ENCODE data around the gene CRHR2.
"Not testable (repeated sequence)": the region's sequence is repeated elsewhere in the genome, so short reads cannot be mapped to it uniquely, and the experiment has no call there.

The CRHR2 gene

DNA sequence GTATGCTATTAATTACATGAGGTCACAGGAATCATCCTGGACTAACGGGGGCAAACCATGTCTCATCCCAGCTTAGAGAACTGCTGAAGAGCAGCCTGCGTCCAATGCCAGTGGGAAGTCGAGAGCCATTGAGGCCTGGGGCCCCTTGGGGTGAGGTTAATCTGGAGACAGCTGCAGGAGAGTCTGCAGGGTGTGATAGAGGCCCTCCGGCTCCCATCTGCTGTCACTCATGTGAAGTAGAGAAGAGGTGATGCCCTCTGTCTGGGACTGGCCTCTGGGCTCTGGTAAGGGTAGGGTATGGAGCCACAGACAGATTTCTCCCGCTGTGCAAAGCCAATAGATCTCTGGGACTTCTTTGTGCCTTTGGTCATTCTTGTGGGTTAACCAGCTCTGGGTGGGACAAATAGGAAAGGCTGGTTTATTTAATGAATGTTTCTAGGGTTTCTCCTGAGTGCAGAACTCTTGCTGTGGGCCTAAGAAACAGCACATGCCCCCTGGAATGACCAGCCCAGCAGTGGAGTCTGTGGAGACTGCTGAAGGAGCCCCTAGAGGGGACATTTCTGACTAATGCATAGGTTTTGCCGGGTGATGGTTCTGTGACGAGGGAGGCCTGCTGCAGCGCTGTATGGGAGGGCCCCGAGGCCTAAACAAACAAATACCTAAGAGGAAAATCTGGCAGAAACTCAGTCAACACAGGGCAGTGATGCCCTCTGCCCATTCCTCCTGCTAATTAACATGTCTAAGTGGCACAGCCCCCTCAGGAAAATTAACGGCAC, 34.5 kb downstream of the CRHR2 start:
- DNase-seq (ENCODE audit: low read depth, low spot score): no peak
- no peak for TF ChIP-seq CTCF (IDR thresholded peaks at IDR 0.05; ENCODE audit: low read depth, low read length)
- in situ Hi-C loops (cut with HindIII; ENCODE audit: low sequenced_read_pairs): no loop called here
- H3K4me3 ChIP-seq (ENCODE audit: low read depth, low read length): no peak overlapping the region

- no peak for TF ChIP-seq CTCF (IDR thresholded peaks at IDR 0.05; ENCODE audit: low read depth, low read length)
- in situ Hi-C loops (cut with HindIII; ENCODE audit: low sequenced_read_pairs): no loop called here
- no peak overlapping the region for H3K4me3 ChIP-seq (ENCODE audit: low read depth, low read length)
- no peak for DNase-seq (ENCODE audit: low read depth, low spot score)
These were observed 36.1 kb downstream of the CRHR2 start for GRCh38 chr7:30646154-30646553.

GRCh38 chr7:30645661-30646060, 36.6 kb downstream of the CRHR2 start:
- H3K4me3 ChIP-seq (ENCODE audit: low read depth, low read length): no peak overlapping the region
- no peak for DNase-seq (ENCODE audit: low read depth, low spot score)
- no peak for TF ChIP-seq CTCF (IDR thresholded peaks at IDR 0.05; ENCODE audit: low read depth, low read length)
- in situ Hi-C loops (cut with HindIII; ENCODE audit: low sequenced_read_pairs): no loop called here

DNA sequence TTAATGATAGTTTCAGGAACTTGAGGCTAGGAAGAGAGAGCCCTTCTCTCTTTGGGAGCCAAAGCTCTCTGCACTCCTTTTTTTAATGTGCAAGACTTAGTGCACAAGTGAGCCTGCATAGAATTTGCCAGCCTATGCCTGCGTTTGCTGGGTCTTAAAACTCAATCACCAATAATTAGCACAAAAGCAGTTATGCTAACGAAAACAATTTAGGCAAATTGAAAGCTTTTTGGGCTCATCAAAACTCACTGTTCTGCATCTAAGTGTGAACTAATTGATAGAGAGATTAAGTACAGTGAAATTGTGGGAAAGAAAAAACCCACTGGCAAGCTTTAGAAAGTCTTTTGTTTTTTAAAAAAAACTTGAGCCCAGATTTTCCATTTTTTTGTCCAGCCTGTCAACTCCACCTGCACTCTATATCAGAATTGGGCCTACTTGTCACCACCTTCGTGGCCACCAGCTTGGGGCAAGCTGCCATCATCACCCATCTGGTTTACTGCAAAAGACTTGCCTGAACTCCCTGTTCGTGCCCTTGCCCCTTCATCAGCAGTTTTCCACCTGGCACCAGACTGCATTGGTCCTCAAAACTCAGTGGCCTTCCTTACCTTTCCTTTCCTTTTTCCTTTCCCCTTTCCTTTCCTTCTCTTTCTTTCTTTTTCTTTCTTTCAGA, 37.8 kb downstream of the CRHR2 start:
- in situ Hi-C loops (cut with HindIII; ENCODE audit: low sequenced_read_pairs): no loop called here
- no peak for TF ChIP-seq CTCF (IDR thresholded peaks at IDR 0.05; ENCODE audit: low read depth, low read length)
- no peak overlapping the region for H3K4me3 ChIP-seq (ENCODE audit: low read depth, low read length)
- no peak for DNase-seq (ENCODE audit: low read depth, low spot score)

DNA sequence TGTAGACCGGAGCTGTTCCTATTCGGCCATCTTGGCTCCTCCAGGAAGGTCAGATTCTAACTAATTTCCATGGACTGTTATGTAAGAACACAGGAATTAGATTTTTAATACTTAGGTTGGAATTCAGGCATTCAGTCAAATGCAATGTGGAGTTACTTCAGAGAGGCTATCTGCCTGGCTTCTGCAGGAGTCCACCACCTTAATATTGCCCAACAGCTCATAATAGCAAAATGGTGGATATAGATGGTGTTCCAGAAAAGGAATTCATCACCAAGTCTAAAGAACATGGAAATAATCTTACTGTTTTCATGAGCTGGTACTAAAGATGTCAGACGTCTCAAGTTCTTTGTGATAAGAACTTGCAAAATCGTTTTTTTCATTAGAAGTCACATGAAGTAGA, 39.5 kb downstream of the CRHR2 start:
- no peak for TF ChIP-seq CTCF (IDR thresholded peaks at IDR 0.05; ENCODE audit: low read depth, low read length)
- no peak for DNase-seq (ENCODE audit: low read depth, low spot score)
- H3K4me3 ChIP-seq (ENCODE audit: low read depth, low read length): no peak overlapping the region
- in situ Hi-C loops (cut with HindIII; ENCODE audit: low sequenced_read_pairs): no loop called here

GRCh38 chr7:30642322-30642721, 39.9 kb downstream of the CRHR2 start:
- DNase-seq (ENCODE audit: low read depth, low spot score); H3K4me3 ChIP-seq (ENCODE audit: low read depth, low read length); in situ Hi-C loops (cut with HindIII; ENCODE audit: low sequenced_read_pairs): not testable (repeated sequence)

DNA sequence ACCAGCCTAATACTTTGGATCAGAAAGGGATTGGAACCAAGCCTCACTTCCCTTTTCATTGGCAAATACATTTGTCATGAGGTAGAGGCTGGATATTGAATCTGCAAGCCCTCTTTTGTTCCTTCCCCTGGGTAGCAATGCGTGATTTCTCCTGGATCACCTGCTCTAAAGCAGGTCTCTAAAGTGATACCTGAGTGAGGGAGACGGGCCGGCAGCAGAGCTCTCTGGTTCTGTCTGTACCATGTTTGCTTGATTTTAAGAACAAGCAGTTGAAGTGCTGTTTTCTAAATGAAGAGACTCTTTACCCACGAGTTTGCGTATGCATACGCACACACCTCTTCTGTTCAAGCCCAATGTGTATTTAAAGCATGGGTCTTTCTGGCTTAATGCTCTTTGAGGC, 46.5 kb downstream of the CRHR2 start:
- DNase-seq (ENCODE audit: low read depth, low spot score): no peak
- TF ChIP-seq CTCF (IDR thresholded peaks at IDR 0.05; ENCODE audit: low read depth, low read length): no peak
- H3K4me3 ChIP-seq (ENCODE audit: low read depth, low read length): no peak overlapping the region
- in situ Hi-C loops (cut with HindIII; ENCODE audit: low sequenced_read_pairs): no loop called here
